ENCODE measurements around the gene SCRN1.

- no peak for TF ChIP-seq EZH2phosphoT487 (IDR thresholded peaks at IDR 0.05; ENCODE audit: insufficient read depth, low read depth)
- no peak for TF ChIP-seq EZH2 (IDR thresholded peaks at IDR 0.05; ENCODE audit: insufficient read depth, poor library complexity, severe bottlenecking)
Observed at GRCh38 chr7:30032310-30033125, 42.9 kb upstream of the SCRN1 start.
